Measurements from ENCODE around the gene FAM200C. TPM values are rescaled to one million over a fixed set of nuclear protein-coding genes. Genes with fewer than 3 reads are reported as not detected.

FAM200C gene
- total and polyA plus RNA-seq, 10 of the 15 experiments (the other 5 are each of a cell fraction or from before 2014, with no cell fraction given): 1.0 to 5.4 (median 2.2) TPM

- in situ Hi-C loops (cut with MboI): loop anchor here (5.0 to 10.0 kb wide), 3 partner anchors 41 to 1109 kb away; partner anchors contain the start of gene GABRB2
- ATAC-seq: no peak
- no peak for TF ChIP-seq EED (IDR thresholded peaks at IDR 0.05; ENCODE audit: low read depth)
- no peak for TF ChIP-seq HDGF (IDR thresholded peaks at IDR 0.05)
- no peak for TF ChIP-seq RBBP5 (conservative IDR thresholded peaks at IDR 0.05)
- TF ChIP-seq ZBTB11 (CRISPR knock-in tag; IDR thresholded peaks at IDR 0.05): no peak
- no peak for TF ChIP-seq CHD4 (IDR thresholded peaks at IDR 0.05)
- TF ChIP-seq PBX3 (IDR thresholded peaks at IDR 0.05; ENCODE audit: insufficient replicate concordance, low read depth, low read length): no peak
- TF ChIP-seq IKZF2 (IDR thresholded peaks at IDR 0.05): no peak
- no peak for TF ChIP-seq CHD1 (IDR thresholded peaks at IDR 0.05; ENCODE audit: low read depth, low read length)
- TF ChIP-seq ZSCAN29 (IDR thresholded peaks at IDR 0.05): no peak
- no peaks in the 10 kb centered on the region for H4K20me1 ChIP-seq (ENCODE audit: control insufficient read depth, insufficient read depth)
- no peak overlapping the region for H3K9ac ChIP-seq (ENCODE audit: control insufficient read depth, insufficient read depth, low read length)
- POLR2A ChIA-PET: interaction anchor here (1.0 to 1.4 kb wide), 5 partner anchors 12 to 23 kb away, joined by 4 to 15 read pairs (median 5); partner anchors contain the start of genes PTTG1 and SLU7
- no peak overlapping the region for H3K4me2 ChIP-seq (ENCODE audit: control insufficient read depth, insufficient read depth)
- RAD21 ChIA-PET (ENCODE audit: unreplicated experiment): interaction anchor here (0.7 to 3.5 kb wide), 9 partner anchors 9 to 72 kb away, joined by 3 to 32 read pairs (median 4); partner anchors contain the start of genes PTTG1 and SLU7
- H3K4me3 ChIP-seq: no peak overlapping the region
- no peaks in the 10 kb centered on the region for H3K27me3 ChIP-seq (replicated peaks in 1 of 2; ENCODE audit: control insufficient read depth in 2 of 2, insufficient read depth in 2 of 2, low read length in 1 of 2)
- H3K36me3 ChIP-seq (ENCODE audit: control insufficient read depth in 2 of 2, insufficient read depth in 2 of 2, low read length in 1 of 2): no peaks in the 10 kb centered on the region
- 100% methylated on average over 4 of the region's 4 CpGs for WGBS (ENCODE audit: insufficient coverage, insufficient replicate concordance, low lambda C conversion rate, missing lambda C conversion rate)
- SMC1A ChIA-PET (ENCODE audit: uncharacterized antibody, unreplicated experiment): interaction anchor here (0.6 to 4.7 kb wide), 10 partner anchors 13 to 385 kb away, joined by 3 to 61 read pairs (median 4); partner anchors contain the start of genes PTTG1 and SLU7
- BruUV-seq (replicated peaks): no TSS peak
- no peak for FAIRE-seq
- CTCF ChIA-PET: interaction anchor here (1.0 to 2.4 kb wide), 4 partner anchors 11 to 71 kb away, joined by 3 to 10 read pairs (median 7); no protein-coding TSS in a partner anchor
- no peak overlapping the region for H3K27ac ChIP-seq (ENCODE audit: control insufficient read depth, insufficient read depth)
- H3K4me1 ChIP-seq (ENCODE audit: control insufficient read depth, insufficient read depth, low read length): peaks cover 43% of the 10 kb centered on the region
- H3K9me3 ChIP-seq (replicated peaks; ENCODE audit: control insufficient read depth, insufficient read depth, low read length): no peaks in the 10 kb centered on the region
- DNase-seq (ENCODE audit: low read depth, low spot score): no peak
- intact Hi-C loops (cut with micrococcal nuclease; ENCODE audit: unreplicated experiment): loop anchor here (5.0 to 10.0 kb wide), 5 partner anchors 209 to 1096 kb away; no protein-coding TSS in a partner anchor
- H3K79me2 ChIP-seq (ENCODE audit: control insufficient read depth, insufficient read depth, low read length): peaks cover 28% of the 10 kb centered on the region
- H2AFZ ChIP-seq (ENCODE audit: control insufficient read depth, low read depth, low read length): no peak overlapping the region; the same call in 1 of the 2 replicates
Measured at GRCh38 chr5:160436017-160436416, 36.2 kb upstream of the FAM200C start.
